NCI-H82 treated with DMSO at 0.1 percent for 48 hours (cell line): Measurements from ENCODE around the gene CYP1B1.
"Not testable (repeated sequence)": the region's sequence is repeated elsewhere in the genome, so short reads cannot be mapped to it uniquely, and the experiment has no call there.

Experiments
- DNase-seq: peaks from one replicate; lab custom pipeline; 2025; ENCODE audit not compliant: unreplicated experiment; lab: John Stamatoyannopoulos, UW

Gene CYP1B1

GRCh38 chr2:38037757-38038621, 38.0 kb downstream of the CYP1B1 start:
- DNase-seq = no peak

GRCh38 chr2:38037325-38037724, 38.6 kb downstream of the CYP1B1 start:
- no peak for DNase-seq

- DNase-seq = no peak
Observed at GRCh38 chr2:38035968-38036367, 40.0 kb downstream of the CYP1B1 start.

- no peak for DNase-seq
Observed at GRCh38 chr2:38033646-38034045, 42.3 kb downstream of the CYP1B1 start.

GRCh38 chr2:38032946-38033345, 43.0 kb downstream of the CYP1B1 start:
- no peak for DNase-seq

GRCh38 chr2:38030635-38031355, 45.2 kb downstream of the CYP1B1 start:
- no peak for DNase-seq

- no peak for DNase-seq
Observed at GRCh38 chr2:38029512-38029911, 46.4 kb downstream of the CYP1B1 start.

- no peak for DNase-seq
Observed at GRCh38 chr2:38028829-38029228, 47.1 kb downstream of the CYP1B1 start.

GRCh38 chr2:38026846-38027245, 49.1 kb downstream of the CYP1B1 start:
- no peak for DNase-seq

GRCh38 chr2:38021589-38021988, 54.4 kb downstream of the CYP1B1 start:
- no peak for DNase-seq

GRCh38 chr2:38020359-38021069, 55.4 kb downstream of the CYP1B1 start:
- not testable (repeated sequence) for DNase-seq

- DNase-seq = no peak
Observed at GRCh38 chr2:38017836-38018235, 58.1 kb downstream of the CYP1B1 start.
